HEK293 (cell line): ENCODE results near the gene ARHGAP26.

Experiments used
- AEBP2 ChIP-seq: fragments of 450-650 bp; formaldehyde crosslinking; IDR thresholded peaks from 2 replicates; pipeline ENCODE4 v1.5.1; 2016; ENCODE audit warnings: missing biosample characterization, missing genetic modification characterization, borderline replicate concordance
- BCL11B ChIP-seq: fragments of 450-650 bp; formaldehyde crosslinking; IDR thresholded peaks from 2 replicates; pipeline ENCODE4 v1.5.1; 2016; ENCODE audit warnings: low read depth, missing biosample characterization, missing genetic modification characterization
- KLF16 ChIP-seq: fragments of 450-650 bp; formaldehyde crosslinking; IDR thresholded peaks from 2 replicates; pipeline ENCODE4 v1.5.1; 2017; ENCODE audit warnings: missing biosample characterization, missing genetic modification characterization
- KLF7 ChIP-seq: fragments of 450-650 bp; formaldehyde crosslinking; IDR thresholded peaks from 2 replicates; pipeline ENCODE4 v1.5.1; 2016; ENCODE audit warnings: missing biosample characterization, missing genetic modification characterization, borderline replicate concordance
- KLF9 ChIP-seq: fragments of 450-650 bp; formaldehyde crosslinking; IDR thresholded peaks from 2 replicates; pipeline ENCODE4 v1.5.1; 2016; ENCODE audit warnings: missing biosample characterization, missing genetic modification characterization, low read depth
- OVOL3 ChIP-seq: fragments of 450-650 bp; formaldehyde crosslinking; IDR thresholded peaks from 2 replicates; pipeline ENCODE4 v1.5.1; 2016; ENCODE audit warnings: missing biosample characterization, missing genetic modification characterization
- PRDM1 ChIP-seq: fragments of 450-650 bp; formaldehyde crosslinking; IDR thresholded peaks from 2 replicates; pipeline ENCODE4; 2016; ENCODE audit warnings: missing biosample characterization, missing genetic modification characterization
- REPIN1 ChIP-seq: fragments of 450-650 bp; formaldehyde crosslinking; IDR thresholded peaks from 2 replicates; pipeline ENCODE4 v1.5.1; 2017; ENCODE audit warnings: missing biosample characterization, missing genetic modification characterization, low read depth
- SCRT1 ChIP-seq: fragments of 450-650 bp; formaldehyde crosslinking; IDR thresholded peaks from 2 replicates; pipeline ENCODE4 v1.5.1; 2016; ENCODE audit warnings: missing biosample characterization, missing genetic modification characterization, borderline replicate concordance
- WT1 ChIP-seq: fragments of 450-650 bp; formaldehyde crosslinking; IDR thresholded peaks from 2 replicates; pipeline ENCODE4 v1.5.1; 2016; ENCODE audit warnings: missing biosample characterization, missing genetic modification characterization
- ZNF274 ChIP-seq, 2 experiments: fragments of 200-500 bp in 1 of 2; fragments of 450-650 bp in 1 of 2; sonication (Bioruptor generic) in 1 of 2; formaldehyde crosslinking in 1 of 2; IDR thresholded peaks; 2 replicates each; pipeline versions ENCODE4 v1.5.1 to v1.6.1; 2014 to 2016; ENCODE audit warnings: borderline replicate concordance in 1 of 2, inconsistent platforms in 1 of 2, low read length in 1 of 2, missing biosample characterization in 1 of 2, missing genetic modification characterization in 1 of 2
- ZNF354C ChIP-seq: fragments of 450-650 bp; formaldehyde crosslinking; IDR thresholded peaks from 2 replicates; pipeline ENCODE4 v1.5.1; 2016; ENCODE audit warnings: missing biosample characterization, missing genetic modification characterization, low read depth, borderline replicate concordance
- ZNF449 ChIP-seq: fragments of 450-650 bp; formaldehyde crosslinking; IDR thresholded peaks from 2 replicates; pipeline ENCODE4 v1.5.1; 2017; ENCODE audit warnings: missing biosample characterization, mild to moderate bottlenecking, missing genetic modification characterization, moderate library complexity
- ZNF501 ChIP-seq: fragments of 450-650 bp; formaldehyde crosslinking; IDR thresholded peaks from 2 replicates; pipeline ENCODE4 v1.5.1; 2016; ENCODE audit warnings: missing biosample characterization, missing genetic modification characterization
- ZNF513 ChIP-seq: fragments of 450-650 bp; IDR thresholded peaks from 2 replicates; pipeline ENCODE4 v1.5.1; 2018; ENCODE audit warnings: missing biosample characterization, missing genetic modification characterization
- ZNF549 ChIP-seq: fragments of 450-650 bp; IDR thresholded peaks from 2 replicates; pipeline ENCODE4 v1.5.1; 2018; ENCODE audit warnings: missing biosample characterization, missing genetic modification characterization, mild to moderate bottlenecking, inconsistent platforms, moderate library complexity
- ZNF596 ChIP-seq: fragments of 450-650 bp; IDR thresholded peaks from 2 replicates; pipeline ENCODE4 v1.5.0; 2018; ENCODE audit warnings: missing biosample characterization, mild to moderate bottlenecking, missing genetic modification characterization, moderate library complexity
- ZNF610 ChIP-seq: fragments of 450-650 bp; formaldehyde crosslinking; IDR thresholded peaks from 2 replicates; pipeline ENCODE4 v1.5.1; 2016; ENCODE audit warnings: missing biosample characterization, missing genetic modification characterization, borderline replicate concordance
- ZNF645 ChIP-seq: fragments of 450-650 bp; formaldehyde crosslinking; IDR thresholded peaks from 2 replicates; pipeline ENCODE4; 2016; ENCODE audit warnings: missing biosample characterization, missing genetic modification characterization
- ZNF658 ChIP-seq: fragments of 450-650 bp; formaldehyde crosslinking; IDR thresholded peaks from 2 replicates; pipeline ENCODE4; 2016; ENCODE audit warnings: missing biosample characterization, missing genetic modification characterization
- ZNF677 ChIP-seq: fragments of 450-650 bp; IDR thresholded peaks from 2 replicates; pipeline ENCODE4 v1.5.0; 2018; ENCODE audit warnings: missing biosample characterization, mild to moderate bottlenecking, missing genetic modification characterization, moderate library complexity
- ZNF843 ChIP-seq: fragments of 450-650 bp; formaldehyde crosslinking; IDR thresholded peaks from 2 replicates; pipeline ENCODE4 v1.5.1; 2016; ENCODE audit warnings: missing biosample characterization, missing genetic modification characterization
- TF ChIP-seq, protein P1 (sequence below): fragments of 450-650 bp; formaldehyde crosslinking; IDR thresholded peaks from 2 replicates; pipeline ENCODE4 v1.5.1; 2016; ENCODE audit warnings: missing biosample characterization, missing genetic modification characterization
- TF ChIP-seq, protein P2 (sequence below): fragments of 450-650 bp; formaldehyde crosslinking; IDR thresholded peaks from 2 replicates; pipeline ENCODE4 v1.5.1; 2017; ENCODE audit warnings: missing biosample characterization, missing genetic modification characterization
- TF ChIP-seq, protein P3 (sequence below): fragments of 450-650 bp; formaldehyde crosslinking; IDR thresholded peaks from 2 replicates; pipeline ENCODE4 v1.5.1; 2016; ENCODE audit warnings: missing biosample characterization, missing genetic modification characterization
- TF ChIP-seq, protein P4 (sequence below): fragments of 450-650 bp; formaldehyde crosslinking; IDR thresholded peaks from 2 replicates; pipeline ENCODE4 v1.5.1; 2017; ENCODE audit warnings: missing biosample characterization, missing genetic modification characterization

Gene ARHGAP26

DNA sequence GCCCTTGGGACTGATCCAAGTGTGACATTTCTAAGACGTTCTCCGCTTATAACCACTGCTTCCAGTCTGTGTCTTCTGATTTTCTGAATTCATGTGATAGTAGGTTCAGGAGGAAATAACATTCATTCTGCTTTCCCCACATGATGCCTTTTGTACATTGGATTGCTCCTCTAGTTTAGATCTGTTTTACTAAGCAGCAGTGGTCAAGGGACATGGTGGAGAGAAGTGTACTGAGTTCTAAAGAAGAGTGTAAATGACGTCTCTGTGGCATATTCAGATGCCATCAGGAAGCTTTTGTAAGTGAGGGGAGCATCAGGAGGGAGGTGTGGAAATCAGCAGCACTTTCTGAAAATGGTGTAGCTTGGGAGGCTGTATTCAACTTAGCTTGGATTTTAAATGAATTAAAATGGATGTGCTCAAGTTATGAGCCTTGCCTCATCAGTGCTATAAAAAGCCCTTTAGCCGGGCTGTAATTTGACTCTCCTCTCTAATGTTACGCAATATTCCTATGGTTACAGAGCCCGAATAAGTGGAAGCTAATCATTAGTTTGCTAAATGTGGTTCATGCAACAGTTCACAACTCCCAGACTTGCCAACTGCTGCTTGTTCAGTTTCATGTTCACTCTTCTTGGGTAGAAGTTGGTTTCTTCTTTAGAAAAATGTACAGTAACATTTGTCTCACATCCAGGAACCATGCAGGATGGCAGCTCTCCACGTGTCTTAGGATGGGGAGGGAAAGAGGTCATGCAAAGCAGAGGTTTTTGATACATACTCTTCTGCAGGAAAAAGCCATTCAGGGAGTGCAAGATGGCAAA lies 281.3 kb downstream of the ARHGAP26 start (continued):
- TF ChIP-seq KLF9 (no peak), OVOL3 (tag by site-specific recombination) (no peak), ZNF645 (tag by site-specific recombination) (no peak), ZNF501 (tag by site-specific recombination) (no peak), ZNF596 (no peak), ZNF677 (no peak), ZNF354C (tag by site-specific recombination) (no peak), ZNF610 (peak; percentile 26; the same call in 1 of the 2 replicates), KLF16 (tag by site-specific recombination) (no peak), KLF7 (tag by site-specific recombination) (no peak), PRDM1 (0 out of 2 replicates have a peak, but pooled peaks have one; percentile 22), ZNF843 (no peak), ZNF449 (tag by site-specific recombination) (no peak), WT1 (tag by site-specific recombination) (no peak), REPIN1 (no peak), ZNF549 (no peak; the same call in 1 of the 2 replicates), SCRT1 (tag by site-specific recombination) (peak; percentile 72; the same call in 1 of the 2 replicates), ZNF658 (tag by site-specific recombination) (no peak), AEBP2 (tag by site-specific recombination) (no peak), BCL11B (no peak), ZNF274 (IDR thresholded peaks at IDR 0.05; ENCODE audit: low read length) (no peak), ZNF274 (tag by site-specific recombination; IDR thresholded peaks at IDR 0.05; ENCODE audit: borderline replicate concordance) (no peak), ZNF513 (no peak)
- TF ChIP-seq, protein P1, sequence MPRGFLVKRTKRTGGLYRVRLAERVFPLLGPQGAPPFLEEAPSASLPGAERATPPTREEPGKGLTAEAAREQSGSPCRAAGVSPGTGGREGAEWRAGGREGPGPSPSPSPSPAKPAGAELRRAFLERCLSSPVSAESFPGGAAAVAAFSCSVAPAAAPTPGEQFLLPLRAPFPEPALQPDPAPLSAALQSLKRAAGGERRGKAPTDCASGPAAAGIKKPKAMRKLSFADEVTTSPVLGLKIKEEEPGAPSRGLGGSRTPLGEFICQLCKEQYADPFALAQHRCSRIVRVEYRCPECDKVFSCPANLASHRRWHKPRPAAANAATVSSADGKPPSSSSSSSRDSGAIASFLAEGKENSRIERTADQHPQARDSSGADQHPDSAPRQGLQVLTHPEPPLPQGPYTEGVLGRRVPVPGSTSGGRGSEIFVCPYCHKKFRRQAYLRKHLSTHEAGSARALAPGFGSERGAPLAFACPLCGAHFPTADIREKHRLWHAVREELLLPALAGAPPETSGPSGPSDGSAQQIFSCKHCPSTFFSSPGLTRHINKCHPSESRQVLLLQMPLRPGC: no peak
- TF ChIP-seq, protein P2, sequence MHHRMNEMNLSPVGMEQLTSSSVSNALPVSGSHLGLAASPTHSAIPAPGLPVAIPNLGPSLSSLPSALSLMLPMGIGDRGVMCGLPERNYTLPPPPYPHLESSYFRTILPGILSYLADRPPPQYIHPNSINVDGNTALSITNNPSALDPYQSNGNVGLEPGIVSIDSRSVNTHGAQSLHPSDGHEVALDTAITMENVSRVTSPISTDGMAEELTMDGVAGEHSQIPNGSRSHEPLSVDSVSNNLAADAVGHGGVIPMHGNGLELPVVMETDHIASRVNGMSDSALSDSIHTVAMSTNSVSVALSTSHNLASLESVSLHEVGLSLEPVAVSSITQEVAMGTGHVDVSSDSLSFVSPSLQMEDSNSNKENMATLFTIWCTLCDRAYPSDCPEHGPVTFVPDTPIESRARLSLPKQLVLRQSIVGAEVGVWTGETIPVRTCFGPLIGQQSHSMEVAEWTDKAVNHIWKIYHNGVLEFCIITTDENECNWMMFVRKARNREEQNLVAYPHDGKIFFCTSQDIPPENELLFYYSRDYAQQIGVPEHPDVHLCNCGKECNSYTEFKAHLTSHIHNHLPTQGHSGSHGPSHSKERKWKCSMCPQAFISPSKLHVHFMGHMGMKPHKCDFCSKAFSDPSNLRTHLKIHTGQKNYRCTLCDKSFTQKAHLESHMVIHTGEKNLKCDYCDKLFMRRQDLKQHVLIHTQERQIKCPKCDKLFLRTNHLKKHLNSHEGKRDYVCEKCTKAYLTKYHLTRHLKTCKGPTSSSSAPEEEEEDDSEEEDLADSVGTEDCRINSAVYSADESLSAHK (tag by site-specific recombination): peak; percentile 40; the same call in 1 of the 2 replicates
- TF ChIP-seq, protein P3, sequence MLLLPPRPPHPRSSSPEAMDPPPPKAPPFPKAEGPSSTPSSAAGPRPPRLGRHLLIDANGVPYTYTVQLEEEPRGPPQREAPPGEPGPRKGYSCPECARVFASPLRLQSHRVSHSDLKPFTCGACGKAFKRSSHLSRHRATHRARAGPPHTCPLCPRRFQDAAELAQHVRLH: no peak
- TF ChIP-seq, protein P4, sequence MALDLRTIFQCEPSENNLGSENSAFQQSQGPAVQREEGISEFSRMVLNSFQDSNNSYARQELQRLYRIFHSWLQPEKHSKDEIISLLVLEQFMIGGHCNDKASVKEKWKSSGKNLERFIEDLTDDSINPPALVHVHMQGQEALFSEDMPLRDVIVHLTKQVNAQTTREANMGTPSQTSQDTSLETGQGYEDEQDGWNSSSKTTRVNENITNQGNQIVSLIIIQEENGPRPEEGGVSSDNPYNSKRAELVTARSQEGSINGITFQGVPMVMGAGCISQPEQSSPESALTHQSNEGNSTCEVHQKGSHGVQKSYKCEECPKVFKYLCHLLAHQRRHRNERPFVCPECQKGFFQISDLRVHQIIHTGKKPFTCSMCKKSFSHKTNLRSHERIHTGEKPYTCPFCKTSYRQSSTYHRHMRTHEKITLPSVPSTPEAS (tag by site-specific recombination): no peak
